A549 (cell line): Measurements from ENCODE around the gene TRMT61B. TPM values are rescaled to one million over a fixed set of nuclear protein-coding genes. Genes with fewer than 3 reads are reported as not detected.

ENCODE experiments used
- ATAC-seq, 2 experiments: fragments of 200-7000 bp in 1 of 2; fragments of >200 bp in 1 of 2; cut with Nextera tagmentation in 1 of 2; cut with Tn5 transposase in 1 of 2; 3 replicates each; pipeline versions ENCODE4 v1.8.0 to v1.9.1; 2018 to 2020; ENCODE audit warnings: mild to moderate bottlenecking in 1 of 2, moderate library complexity in 1 of 2
- CTCF ChIA-PET: fragments of 300-600 bp; sonication (Branson Sonifier 250); formaldehyde crosslinking; extraction: SDS; loops from one replicate; lab custom pipeline; 2021; ENCODE audit warnings: antibody characterized with exemption, inconsistent platforms; lab: Yijun Ruan, JAX
- POLR2A ChIA-PET: fragments of 350-600 bp; formaldehyde crosslinking; extraction: SDS; loops from one replicate; lab custom pipeline; 2021; ENCODE audit warnings: antibody characterized with exemption, inconsistent platforms; lab: Yijun Ruan, JAX
- DNase-seq, 2 experiments: peaks; one replicate each; pipeline versions ENCODE4 v3.0.0 to v3.0.0-alpha.2; 2011 to 2016; ENCODE audit warnings: low read depth in 1 of 2, low spot score in 1 of 2
- FAIRE-seq: peaks from 2 replicates; lab custom pipeline; 2011; peaks lifted over from hg19 to GRCh38; lab: Jason Lieb, UNC
- H3K27ac ChIP-seq, 2 experiments: fragments of >200 bp; sonication (Bioruptor Twin); formaldehyde crosslinking; 3 replicates each; pipeline ENCODE4 v1.5.1; 2016 to 2017
- H3K4me1 ChIP-seq: fragments of >200 bp; sonication (Bioruptor Twin); formaldehyde crosslinking; 3 replicates; pipeline ENCODE4 v1.6.1; 2016
- H3K4me2 ChIP-seq: fragments of >200 bp; sonication (Bioruptor Twin); formaldehyde crosslinking; 3 replicates; pipeline ENCODE4 v1.6.1; 2016
- H3K4me3 ChIP-seq: fragments of >200 bp; sonication (Bioruptor Twin); formaldehyde crosslinking; 3 replicates; pipeline ENCODE4 v1.5.1; 2016
- H3K9me3 ChIP-seq: fragments of >200 bp; sonication (Bioruptor Twin); formaldehyde crosslinking; 3 replicates; pipeline ENCODE4 v1.6.1; 2016
- BHLHE40 ChIP-seq: IDR thresholded peaks from 2 replicates; pipeline ENCODE4 v1.6.1; 2012; ENCODE audit warnings: low read depth, low read length, inconsistent platforms
- CEBPB ChIP-seq, 2 experiments: fragments of >200 bp in 1 of 2; sonication (Bioruptor Twin) in 1 of 2; formaldehyde crosslinking in 1 of 2; IDR thresholded peaks; 2 replicates each; pipeline ENCODE4 v1.6.1; 2012 to 2016
- CHD2 ChIP-seq: fragments of 150-350 bp; IDR thresholded peaks from 2 replicates; pipeline ENCODE4 v1.6.1; 2014; ENCODE audit warnings: low read length; ENCODE audit not compliant: partially characterized antibody
- CHD4 ChIP-seq: fragments of 200-600 bp; sonication (generic); IDR thresholded peaks from 2 replicates; pipeline ENCODE4 v1.6.1; 2016; ENCODE audit warnings: antibody characterized with exemption, mild to moderate bottlenecking, borderline replicate concordance
- CTCF ChIP-seq: fragments of >200 bp; sonication (Bioruptor Twin); formaldehyde crosslinking; IDR thresholded peaks from 3 replicates; pipeline ENCODE4 v1.5.1; 2016
- EP300 ChIP-seq, 2 experiments: fragments of >200 bp; sonication (Bioruptor Twin); formaldehyde crosslinking; IDR thresholded peaks; 2 replicates in 1 of 2; 3 replicates in 1 of 2; pipeline ENCODE4 v1.6.1; 2016 to 2017
- ESRRA ChIP-seq: fragments of 150-350 bp; IDR thresholded peaks from 2 replicates; pipeline ENCODE4 v1.6.1; 2014; ENCODE audit warnings: mild to moderate bottlenecking, low read length, borderline replicate concordance
- FOSL2 ChIP-seq, 2 experiments: fragments of 450-650 bp in 1 of 2; fragments of >200 bp in 1 of 2; sonication (Bioruptor Twin) in 1 of 2; formaldehyde crosslinking; IDR thresholded peaks; 2 replicates each; pipeline versions ENCODE4 v1.5.0 to v1.6.1; 2016 to 2020; ENCODE audit warnings: mild to moderate bottlenecking in 1 of 2, moderate library complexity in 1 of 2
- GATA3 ChIP-seq: IDR thresholded peaks from 2 replicates; pipeline ENCODE4 v1.6.1; 2012; ENCODE audit warnings: borderline replicate concordance
- HEYL ChIP-seq: fragments of 250-450 bp; sonication (Bioruptor Pico); IDR thresholded peaks from 2 replicates; pipeline ENCODE4 v1.8.0; 2021; ENCODE audit warnings: mild to moderate bottlenecking, moderate library complexity
- HMGXB4 ChIP-seq: fragments of 250-450 bp; sonication (Bioruptor Pico); IDR thresholded peaks from 2 replicates; pipeline ENCODE4 v1.5.0; 2021; ENCODE audit warnings: mild to moderate bottlenecking, moderate library complexity, borderline replicate concordance
- HOXB5 ChIP-seq: fragments of 250-450 bp; sonication (Bioruptor Pico); IDR thresholded peaks from 2 replicates; pipeline ENCODE4 v1.5.0; 2020; ENCODE audit warnings: mild to moderate bottlenecking, moderate library complexity
- KDM1A ChIP-seq: fragments of 200-600 bp; sonication (generic); IDR thresholded peaks from 2 replicates; pipeline ENCODE4 v1.6.1; 2016; ENCODE audit warnings: low read depth, mild to moderate bottlenecking
- MAFK ChIP-seq: fragments of 450-650 bp; IDR thresholded peaks from 2 replicates; pipeline ENCODE4 v1.6.1; 2014; ENCODE audit not compliant: partially characterized antibody
- NFE2L2 ChIP-seq: fragments of 150-350 bp; conservative IDR thresholded peaks from 2 replicates; pipeline ENCODE4 v1.6.1; 2014; ENCODE audit warnings: low read length
- NR3C1 ChIP-seq: fragments of >200 bp; sonication (Bioruptor Twin); formaldehyde crosslinking; IDR thresholded peaks from 3 replicates; pipeline ENCODE4 v1.6.1; 2017
- RFX5 ChIP-seq: fragments of 450-650 bp; IDR thresholded peaks from 2 replicates; pipeline ENCODE4 v1.7.1; 2014; ENCODE audit warnings: antibody characterized with exemption, mild to moderate bottlenecking, moderate library complexity
- RNF2 ChIP-seq: fragments of 200-600 bp; sonication (generic); IDR thresholded peaks from 2 replicates; pipeline ENCODE4 v1.6.1; 2016; ENCODE audit warnings: low read depth, mild to moderate bottlenecking, antibody characterized with exemption, moderate library complexity, borderline replicate concordance
- SREBF2 ChIP-seq: fragments of 450-650 bp; IDR thresholded peaks from 2 replicates; pipeline ENCODE4 v1.6.1; 2014; ENCODE audit warnings: mild to moderate bottlenecking, moderate library complexity
- TP53 ChIP-seq: fragments of 250-450 bp; sonication (Bioruptor Pico); IDR thresholded peaks from 2 replicates; pipeline ENCODE4 v1.5.0; 2021; ENCODE audit warnings: mild to moderate bottlenecking, moderate library complexity
- ZNF302 ChIP-seq: fragments of 250-450 bp; sonication (Bioruptor Pico); IDR thresholded peaks from 2 replicates; pipeline ENCODE4 v1.9.0; 2021; ENCODE audit warnings: inconsistent platforms, mild to moderate bottlenecking, moderate library complexity
- ZSCAN20 ChIP-seq: fragments of 250-450 bp; sonication (Bioruptor Pico); IDR thresholded peaks from 2 replicates; pipeline ENCODE4 v1.8.0; 2022; ENCODE audit warnings: mild to moderate bottlenecking, moderate library complexity
- WGBS: methylation state at CpG from one replicate; pipeline ENCODE4 v1.1.6; 2017; ENCODE audit errors: missing lambda C conversion rate; 5-methylcytosine and 5-hydroxymethylcytosine counted together
- polyA plus RNA-seq, 4 experiments: library from polyadenylated mRNA; depleted of rRNA in 3 of 4; stranded (reverse); fragments of >200 nt; fragmentation: RNase III in 1 of 4; extraction: RNeasy Plus Mini Kit Qiagen cat#74134 plus additional on column Dnase treatment in 1 of 4; gene quantifications; 2 replicates in 3 of 4; 3 replicates in 1 of 4; pipeline ENCODE4 v1.2.3, GENCODE V29; 2011 to 2017
- TF ChIP-seq, protein P1 (sequence below): fragments of 450-650 bp; IDR thresholded peaks from 2 replicates; pipeline ENCODE4 v1.6.1; 2014; ENCODE audit warnings: antibody characterized with exemption
- TF ChIP-seq, protein P2 (sequence below): IDR thresholded peaks from 2 replicates; pipeline ENCODE4 v1.6.1; 2012; ENCODE audit warnings: low read depth, borderline replicate concordance

Gene TRMT61B
- polyA plus RNA-seq, 2 of the 4 experiments (the other 2 are of a cell fraction) = 21.6 to 38.6 TPM

DNA sequence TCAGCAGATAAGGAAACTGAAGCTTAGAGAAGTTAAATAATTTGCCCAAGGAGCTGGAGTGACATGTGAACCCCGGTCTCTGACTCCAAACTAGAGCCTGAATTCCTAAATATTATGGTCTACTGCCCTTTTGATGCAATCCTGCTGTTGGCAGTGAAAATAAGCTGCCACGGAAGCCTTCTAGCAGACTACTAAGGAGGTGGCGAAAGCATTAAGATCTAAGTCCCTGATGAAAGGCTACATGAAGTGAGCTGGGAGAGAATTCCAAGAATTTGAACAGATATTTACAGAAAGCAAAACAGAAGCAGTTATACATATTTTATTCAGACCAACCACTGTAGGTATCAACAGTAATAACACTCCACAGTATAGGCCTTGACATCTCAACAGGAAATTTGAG lies 28.1 kb downstream of the TRMT61B start:
- TF ChIP-seq HMGXB4 (no peak), EP300 (IDR thresholded peaks at IDR 0.05) (no peak), ZNF302 (CRISPR knock-in tag) (no peak), ESRRA (no peak), SREBF2 (no peak), BHLHE40 (no peak), CHD4 (no peak), KDM1A (no peak)
- 65% methylated on average over 3 of the region's 3 CpGs for WGBS
- Histone ChIP-seq H3K27ac (no peak overlapping the region), H3K4me1 (no peaks in the 10 kb centered on the region), H3K9me3 (no peaks in the 10 kb centered on the region), H3K4me3 (no peak overlapping the region), H3K4me2 (no peak overlapping the region)
- FAIRE-seq (no peak), DNase-seq (no peak), ATAC-seq (no peak; a peak in 1 of 6 replicates)
- ChIA-PET CTCF (no interaction called here), POLR2A (no interaction called here)

DNA sequence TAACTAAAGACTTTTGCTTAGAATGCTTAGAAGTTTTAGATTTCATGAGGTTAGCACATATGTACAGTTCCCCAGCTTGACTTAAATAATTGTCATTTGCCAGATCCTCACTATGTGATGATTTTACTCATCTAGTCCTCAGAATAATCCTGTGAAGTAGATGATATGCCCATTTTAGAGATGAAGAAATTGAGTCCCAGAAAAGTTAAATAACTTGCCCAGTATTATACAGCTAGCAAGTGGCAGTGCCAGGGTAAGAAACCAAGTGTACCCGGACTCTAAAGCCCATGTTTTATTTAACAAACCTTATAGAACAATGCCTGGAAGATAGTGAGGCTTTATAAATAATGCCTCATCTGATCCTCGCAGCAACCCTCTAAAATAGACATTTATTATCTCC lies 31.1 kb downstream of the TRMT61B start:
- POLR2A ChIA-PET = no interaction called here
- WGBS = 85% methylated on average over 2 of the region's 2 CpGs
- Histone ChIP-seq H3K4me1 (no peaks in the 10 kb centered on the region), H3K27ac (no peak overlapping the region), H3K4me2 (no peak overlapping the region), H3K9me3 (no peaks in the 10 kb centered on the region), H3K4me3 (no peak overlapping the region)
- no peak for TF ChIP-seq ESRRA
- TF ChIP-seq TP53 (CRISPR knock-in tag) = no peak
- TF ChIP-seq CTCF = no peak
- no peak for TF ChIP-seq GATA3
- no peak for TF ChIP-seq CEBPB (IDR thresholded peaks at IDR 0.05)
- TF ChIP-seq HEYL = no peak
- no peak for TF ChIP-seq HOXB5 (CRISPR knock-in tag)
- no peak for TF ChIP-seq ZSCAN20
- TF ChIP-seq, protein P1, sequence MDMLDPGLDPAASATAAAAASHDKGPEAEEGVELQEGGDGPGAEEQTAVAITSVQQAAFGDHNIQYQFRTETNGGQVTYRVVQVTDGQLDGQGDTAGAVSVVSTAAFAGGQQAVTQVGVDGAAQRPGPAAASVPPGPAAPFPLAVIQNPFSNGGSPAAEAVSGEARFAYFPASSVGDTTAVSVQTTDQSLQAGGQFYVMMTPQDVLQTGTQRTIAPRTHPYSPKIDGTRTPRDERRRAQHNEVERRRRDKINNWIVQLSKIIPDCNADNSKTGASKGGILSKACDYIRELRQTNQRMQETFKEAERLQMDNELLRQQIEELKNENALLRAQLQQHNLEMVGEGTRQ = no peak
- TF ChIP-seq CHD2 = no peak
- TF ChIP-seq FOSL2 (IDR thresholded peaks at IDR 0.05) = no peak
- no peak for TF ChIP-seq FOSL2 (CRISPR knock-in tag; IDR thresholded peaks at IDR 0.05)
- no peak for TF ChIP-seq RNF2
- TF ChIP-seq RFX5 = no peak
- CTCF ChIA-PET = interaction anchor here (0.6 to 2.5 kb wide), 5 partner anchors 12 to 272 kb away, joined by 3 to 8 read pairs (median 5); no protein-coding TSS in a partner anchor
- FAIRE-seq (peak; percentile 68), ATAC-seq (no peak), DNase-seq (no peak)

DNA sequence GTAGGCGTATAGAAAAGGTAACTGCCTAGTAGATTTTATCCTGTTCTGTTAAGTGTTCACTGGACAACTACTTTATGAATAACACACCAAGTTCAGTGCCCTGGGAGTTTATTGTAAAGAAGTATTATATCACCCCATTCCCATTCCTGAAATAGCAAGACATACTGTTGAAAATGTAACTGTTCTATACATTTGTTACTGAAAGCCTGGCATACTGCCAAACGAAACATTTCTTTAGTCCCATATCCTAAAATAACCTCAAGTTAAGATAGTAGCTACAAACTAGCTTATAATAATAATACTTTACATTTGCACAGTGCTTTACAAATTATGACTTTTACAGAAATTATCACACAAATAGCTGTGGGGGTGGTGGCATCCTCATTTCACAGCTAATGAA lies 34.3 kb downstream of the TRMT61B start:
- no peaks in the 10 kb centered on the region for H3K4me1 ChIP-seq
- no peak overlapping the region for H3K4me2 ChIP-seq
- H3K4me3 ChIP-seq = no peak overlapping the region
- H3K27ac ChIP-seq = no peak overlapping the region
- ATAC-seq = no peak
- FAIRE-seq = no peak
- no peak for TF ChIP-seq NFE2L2
- TF ChIP-seq, protein P2, sequence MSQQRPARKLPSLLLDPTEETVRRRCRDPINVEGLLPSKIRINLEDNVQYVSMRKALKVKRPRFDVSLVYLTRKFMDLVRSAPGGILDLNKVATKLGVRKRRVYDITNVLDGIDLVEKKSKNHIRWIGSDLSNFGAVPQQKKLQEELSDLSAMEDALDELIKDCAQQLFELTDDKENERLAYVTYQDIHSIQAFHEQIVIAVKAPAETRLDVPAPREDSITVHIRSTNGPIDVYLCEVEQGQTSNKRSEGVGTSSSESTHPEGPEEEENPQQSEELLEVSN = no peak
- TF ChIP-seq NR3C1 = no peak
- no peak for TF ChIP-seq MAFK
- TF ChIP-seq, all 56 proteins: peak for 0
- CTCF ChIA-PET = interaction anchor here (1.0 to 1.7 kb wide), 5 partner anchors 10 to 269 kb away, joined by 3 to 5 read pairs (median 4); no protein-coding TSS in a partner anchor
- DNase-seq = no peak
- POLR2A ChIA-PET = no interaction called here
- WGBS = 48% methylated on average over 2 of the region's 2 CpGs
- no peaks in the 10 kb centered on the region for H3K9me3 ChIP-seq
